ENCODE results near the gene ELF3. TPM values are rescaled to one million over a fixed set of nuclear protein-coding genes. Genes with fewer than 3 reads are reported as not detected.

ELF3 gene
- total and polyA plus RNA-seq, 2 of the 13 experiments (the other 11 are each of a cell fraction or from before 2014, with no cell fraction given) = 11.5 to 55.1 TPM

DNA sequence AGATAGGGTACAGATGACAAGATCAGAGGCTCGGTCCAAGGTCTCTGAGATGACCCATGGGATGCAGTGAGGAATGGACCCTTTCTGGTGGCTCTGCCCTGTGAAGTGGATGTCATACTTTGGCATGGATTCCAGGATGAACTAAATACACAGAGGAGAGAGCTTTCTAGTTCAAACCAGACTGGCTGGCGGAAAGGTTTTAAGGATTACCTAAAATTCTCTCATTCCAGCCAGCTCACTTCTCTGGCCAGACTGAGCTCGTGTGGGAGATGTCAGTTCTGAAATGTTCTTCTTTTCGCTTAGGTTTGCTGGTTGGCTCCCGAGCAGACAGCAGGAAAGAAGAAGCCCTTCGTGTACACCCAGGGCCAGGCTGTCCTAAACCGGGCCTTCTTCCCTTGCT lies 21.8 kb upstream of the ELF3 start:
- H3K36me3 ChIP-seq (replicated peaks in 1 of 2; ENCODE audit: control insufficient read depth in 1 of 2, insufficient read depth in 2 of 2, low read length in 2 of 2) = peaks cover 14 to 45% of the 10 kb centered on the region in 2 experiments
- FAIRE-seq (no peak), ATAC-seq (no peak), DNase-seq (ENCODE audit: low spot score) (no peak)
- POLR2A ChIA-PET = no interaction called here
- no peaks in the 10 kb centered on the region for H3K9me3 ChIP-seq (ENCODE audit: low read length)
- no peak overlapping the region for H2AFZ ChIP-seq (ENCODE audit: low read length)
- H3K27ac ChIP-seq (ENCODE audit: extremely low read length, insufficient read depth, low read length) = no peak overlapping the region
- intact Hi-C loops (cut with micrococcal nuclease; ENCODE audit: unreplicated experiment) = no loop called here
- in situ Hi-C loops (cut with HindIII; ENCODE audit: extremely low pct_ligation_motif_present, low pct_unique_long_range_greater_than_20kb) = no loop called here
- peaks cover 26% of the 10 kb centered on the region for H3K79me2 ChIP-seq (ENCODE audit: insufficient read depth, low read length)
- BruUV-seq (replicated peaks) = no TSS peak
- CTCF ChIA-PET (ENCODE audit: low intra/inter-chr PET ratio, low total read pairs) = no interaction called here
- no peak overlapping the region for H3K4me2 ChIP-seq (ENCODE audit: low read depth, low read length)
- H4K20me1 ChIP-seq (ENCODE audit: insufficient read depth, low read length) = no peaks in the 10 kb centered on the region
- 91% methylated on average over 7 of the region's 7 CpGs for WGBS (ENCODE audit: low lambda C conversion rate)
- H3K27me3 ChIP-seq (ENCODE audit: control insufficient read depth in 1 of 2, insufficient read depth in 2 of 2, low read length in 2 of 2) = no peaks in the 10 kb centered on the region
- H3K4me3 ChIP-seq (replicated peaks in 1 of 3; ENCODE audit: insufficient read depth in 1 of 3, low read depth in 2 of 3, low read length in 3 of 3) = no peak overlapping the region
- peaks cover 18% of the 10 kb centered on the region for H3K4me1 ChIP-seq (ENCODE audit: insufficient read depth, low read length)
- no peak overlapping the region for H3K9ac ChIP-seq (ENCODE audit: insufficient read depth, low read depth, low read length)
- no peak for TF ChIP-seq CBX5 (CRISPR knock-in tag; IDR thresholded peaks at IDR 0.05; ENCODE audit: borderline replicate concordance)
- no peak for TF ChIP-seq STAT5B (CRISPR knock-in tag; IDR thresholded peaks at IDR 0.05)
- TF ChIP-seq KMT2B (CRISPR knock-in tag; IDR thresholded peaks at IDR 0.05) = no peak
- TF ChIP-seq, protein P1, sequence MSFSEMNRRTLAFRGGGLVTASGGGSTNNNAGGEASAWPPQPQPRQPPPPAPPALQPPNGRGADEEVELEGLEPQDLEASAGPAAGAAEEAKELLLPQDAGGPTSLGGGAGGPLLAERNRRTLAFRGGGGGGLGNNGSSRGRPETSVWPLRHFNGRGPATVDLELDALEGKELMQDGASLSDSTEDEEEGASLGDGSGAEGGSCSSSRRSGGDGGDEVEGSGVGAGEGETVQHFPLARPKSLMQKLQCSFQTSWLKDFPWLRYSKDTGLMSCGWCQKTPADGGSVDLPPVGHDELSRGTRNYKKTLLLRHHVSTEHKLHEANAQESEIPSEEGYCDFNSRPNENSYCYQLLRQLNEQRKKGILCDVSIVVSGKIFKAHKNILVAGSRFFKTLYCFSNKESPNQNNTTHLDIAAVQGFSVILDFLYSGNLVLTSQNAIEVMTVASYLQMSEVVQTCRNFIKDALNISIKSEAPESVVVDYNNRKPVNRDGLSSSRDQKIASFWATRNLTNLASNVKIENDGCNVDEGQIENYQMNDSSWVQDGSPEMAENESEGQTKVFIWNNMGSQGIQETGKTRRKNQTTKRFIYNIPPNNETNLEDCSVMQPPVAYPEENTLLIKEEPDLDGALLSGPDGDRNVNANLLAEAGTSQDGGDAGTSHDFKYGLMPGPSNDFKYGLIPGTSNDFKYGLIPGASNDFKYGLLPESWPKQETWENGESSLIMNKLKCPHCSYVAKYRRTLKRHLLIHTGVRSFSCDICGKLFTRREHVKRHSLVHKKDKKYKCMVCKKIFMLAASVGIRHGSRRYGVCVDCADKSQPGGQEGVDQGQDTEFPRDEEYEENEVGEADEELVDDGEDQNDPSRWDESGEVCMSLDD (CRISPR knock-in tag; IDR thresholded peaks at IDR 0.05; ENCODE audit: borderline replicate concordance) = no peak

DNA sequence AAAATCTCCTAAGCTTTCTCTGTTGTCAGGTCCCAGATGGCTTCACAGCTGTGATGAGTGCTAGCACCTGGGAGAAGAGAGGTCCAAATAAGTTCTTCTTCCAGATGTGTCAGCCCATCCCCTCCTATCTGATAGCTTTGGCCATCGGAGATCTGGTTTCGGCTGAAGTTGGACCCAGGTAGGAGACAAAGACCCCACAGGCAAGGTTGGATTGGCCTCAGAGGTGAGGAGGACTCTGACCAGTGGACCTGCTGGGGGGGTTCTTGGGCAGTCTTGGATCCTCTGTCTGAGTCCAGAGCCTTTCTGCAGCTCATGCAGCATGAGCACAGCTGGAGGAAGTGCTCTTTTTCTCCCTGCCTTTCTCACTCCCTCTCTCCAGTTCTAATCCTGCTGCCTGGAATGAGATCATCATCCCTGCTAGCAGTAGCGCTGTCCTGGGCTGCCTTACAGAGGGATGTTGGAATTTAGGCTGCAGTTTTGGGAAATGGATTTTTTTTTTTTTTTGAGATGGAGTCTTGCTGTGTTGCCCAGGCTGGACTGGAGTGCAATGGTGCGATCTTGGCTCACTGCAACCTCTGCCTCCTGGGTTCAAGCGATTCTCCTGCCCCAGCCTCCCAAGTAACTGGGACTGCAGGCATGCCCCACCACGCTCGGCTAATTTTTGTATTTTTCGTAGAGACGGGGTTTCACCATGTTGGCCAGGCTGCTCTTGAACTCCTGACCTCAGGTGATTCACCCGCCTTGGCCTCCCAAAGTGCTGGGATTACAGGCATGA lies 20.8 kb upstream of the ELF3 start:
- H3K4me3 ChIP-seq (replicated peaks in 1 of 3; ENCODE audit: insufficient read depth in 1 of 3, low read depth in 2 of 3, low read length in 3 of 3) = no peak overlapping the region
- ChIA-PET POLR2A (no interaction called here), CTCF (ENCODE audit: low intra/inter-chr PET ratio, low total read pairs) (no interaction called here)
- no peak for ATAC-seq
- in situ Hi-C loops (cut with HindIII; ENCODE audit: extremely low pct_ligation_motif_present, low pct_unique_long_range_greater_than_20kb) (no loop called here), intact Hi-C loops (cut with micrococcal nuclease; ENCODE audit: unreplicated experiment) (no loop called here)
- H3K36me3 ChIP-seq (replicated peaks in 1 of 2; ENCODE audit: control insufficient read depth in 1 of 2, insufficient read depth in 2 of 2, low read length in 2 of 2) = peaks cover 14 to 52% of the 10 kb centered on the region in 2 experiments
- no TSS peak for BruUV-seq (replicated peaks)
- H2AFZ ChIP-seq (ENCODE audit: low read length) = no peak overlapping the region
- H3K27me3 ChIP-seq (ENCODE audit: control insufficient read depth in 1 of 2, insufficient read depth in 2 of 2, low read length in 2 of 2) = no peaks in the 10 kb centered on the region
- no peak overlapping the region for H3K4me2 ChIP-seq (ENCODE audit: low read depth, low read length)
- no peaks in the 10 kb centered on the region for H4K20me1 ChIP-seq (ENCODE audit: insufficient read depth, low read length)
- H3K9ac ChIP-seq (ENCODE audit: insufficient read depth, low read depth, low read length) = no peak overlapping the region
- FAIRE-seq = no peak
- H3K79me2 ChIP-seq (ENCODE audit: insufficient read depth, low read length) = peaks cover 17% of the 10 kb centered on the region
- WGBS (ENCODE audit: low lambda C conversion rate) = 98% methylated on average over 10 of the region's 10 CpGs
- peaks cover 8% of the 10 kb centered on the region for H3K4me1 ChIP-seq (ENCODE audit: insufficient read depth, low read length)
- no peak overlapping the region for H3K27ac ChIP-seq (ENCODE audit: extremely low read length, insufficient read depth, low read length)
- no peaks in the 10 kb centered on the region for H3K9me3 ChIP-seq (ENCODE audit: low read length)
- no peak for DNase-seq (ENCODE audit: low spot score)
- TF ChIP-seq HOXA9 (CRISPR knock-in tag; IDR thresholded peaks at IDR 0.05; ENCODE audit: borderline replicate concordance) (no peak), ZNF737 (CRISPR knock-in tag; IDR thresholded peaks at IDR 0.05; ENCODE audit: borderline replicate concordance) (no peak), MYNN (CRISPR knock-in tag; IDR thresholded peaks at IDR 0.05; ENCODE audit: low read depth) (no peak), SNRNP70 (IDR thresholded peaks at IDR 0.05; ENCODE audit: low read depth, low read length) (no peak), YEATS4 (CRISPR knock-in tag; IDR thresholded peaks at IDR 0.05; ENCODE audit: borderline replicate concordance) (no peak), FOXA1 (IDR thresholded peaks at IDR 0.05) (no peak), FOXA1 (CRISPR knock-in tag; IDR thresholded peaks at IDR 0.05) (no peak), ZNF326 (CRISPR knock-in tag; IDR thresholded peaks at IDR 0.05; ENCODE audit: borderline replicate concordance) (no peak), ZNF17 (CRISPR knock-in tag; IDR thresholded peaks at IDR 0.05) (no peak), SSRP1 (CRISPR knock-in tag; IDR thresholded peaks at IDR 0.05) (no peak), ZNF577 (CRISPR knock-in tag; IDR thresholded peaks at IDR 0.05; ENCODE audit: borderline replicate concordance, low read depth) (no peak)
- TF ChIP-seq, protein P2, sequence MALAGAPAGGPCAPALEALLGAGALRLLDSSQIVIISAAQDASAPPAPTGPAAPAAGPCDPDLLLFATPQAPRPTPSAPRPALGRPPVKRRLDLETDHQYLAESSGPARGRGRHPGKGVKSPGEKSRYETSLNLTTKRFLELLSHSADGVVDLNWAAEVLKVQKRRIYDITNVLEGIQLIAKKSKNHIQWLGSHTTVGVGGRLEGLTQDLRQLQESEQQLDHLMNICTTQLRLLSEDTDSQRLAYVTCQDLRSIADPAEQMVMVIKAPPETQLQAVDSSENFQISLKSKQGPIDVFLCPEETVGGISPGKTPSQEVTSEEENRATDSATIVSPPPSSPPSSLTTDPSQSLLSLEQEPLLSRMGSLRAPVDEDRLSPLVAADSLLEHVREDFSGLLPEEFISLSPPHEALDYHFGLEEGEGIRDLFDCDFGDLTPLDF (CRISPR knock-in tag; IDR thresholded peaks at IDR 0.05) = no peak
